ENCODE results near the gene NAV2.

The NAV2 gene

DNA sequence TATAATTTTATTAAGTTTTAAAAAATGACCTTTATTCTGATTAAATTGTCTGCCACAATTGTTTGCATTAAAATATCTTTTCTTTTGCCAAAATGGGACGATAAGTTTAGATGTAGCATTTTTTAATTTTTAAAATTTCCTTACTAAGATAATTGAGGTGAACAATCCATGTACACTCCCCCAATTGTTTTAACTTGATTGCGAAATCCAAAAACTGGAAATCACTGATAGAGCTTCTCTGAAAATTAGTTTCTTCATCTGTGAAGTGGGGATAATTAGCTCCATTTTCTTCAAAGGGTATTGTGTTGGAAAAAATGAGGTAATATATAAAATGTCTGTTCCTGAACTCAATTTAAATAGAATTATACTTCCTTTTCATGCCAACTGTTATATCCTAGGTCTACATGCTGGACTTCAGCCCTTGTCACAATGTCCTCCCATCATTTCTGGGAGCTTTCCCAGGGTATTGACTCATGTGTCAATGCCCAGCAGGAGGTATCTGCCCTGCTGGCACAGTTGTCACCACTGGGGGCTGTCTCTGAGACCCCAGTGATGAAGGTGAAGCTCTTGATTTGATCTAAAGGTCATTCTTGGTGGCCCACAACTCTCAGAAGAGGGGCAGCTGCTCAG lies 28.7 kb upstream of the NAV2 start:
- no peak for DNase-seq (ENCODE audit: low read depth, low spot score)

DNA sequence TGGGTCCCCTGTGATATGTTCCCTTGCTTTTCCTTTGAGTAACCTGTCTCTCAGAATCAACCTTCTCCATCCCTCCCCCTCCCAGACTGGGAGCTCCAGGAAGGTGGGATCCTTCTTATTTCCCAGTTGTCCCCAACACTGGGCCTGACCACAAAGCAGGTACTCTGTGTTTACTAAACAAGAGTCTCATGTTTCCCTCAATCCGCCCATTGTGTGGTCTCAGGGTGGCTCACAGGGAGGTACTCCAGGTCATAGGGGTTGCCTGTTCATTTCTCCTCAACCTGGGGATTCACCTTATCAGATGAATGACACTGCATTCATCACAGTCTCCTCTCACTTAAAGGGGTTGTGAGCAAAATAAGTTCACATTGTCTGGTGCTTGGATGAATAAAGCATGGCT lies 26.4 kb upstream of the NAV2 start:
- DNase-seq (ENCODE audit: low read depth, low spot score): no peak

DNA sequence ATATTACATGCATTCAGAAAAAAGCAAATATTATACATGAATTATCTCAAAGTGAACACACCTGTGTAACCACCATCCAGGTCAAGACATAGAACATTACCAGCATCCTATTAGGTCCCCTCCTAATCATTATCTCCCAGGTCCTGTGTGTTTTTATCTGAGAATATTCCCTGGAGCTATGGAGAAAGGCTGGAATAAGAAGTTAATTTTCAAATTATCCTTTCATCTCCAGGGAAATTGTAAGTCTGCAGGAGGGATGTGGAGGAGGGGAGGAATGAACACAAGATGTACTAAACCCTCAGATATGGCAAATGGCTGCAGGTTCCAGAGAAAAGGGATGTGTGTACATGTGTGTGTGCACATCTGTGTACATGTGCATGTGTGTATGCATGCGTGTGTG lies 25.2 kb upstream of the NAV2 start:
- DNase-seq (ENCODE audit: low read depth, low spot score): no peak

DNA sequence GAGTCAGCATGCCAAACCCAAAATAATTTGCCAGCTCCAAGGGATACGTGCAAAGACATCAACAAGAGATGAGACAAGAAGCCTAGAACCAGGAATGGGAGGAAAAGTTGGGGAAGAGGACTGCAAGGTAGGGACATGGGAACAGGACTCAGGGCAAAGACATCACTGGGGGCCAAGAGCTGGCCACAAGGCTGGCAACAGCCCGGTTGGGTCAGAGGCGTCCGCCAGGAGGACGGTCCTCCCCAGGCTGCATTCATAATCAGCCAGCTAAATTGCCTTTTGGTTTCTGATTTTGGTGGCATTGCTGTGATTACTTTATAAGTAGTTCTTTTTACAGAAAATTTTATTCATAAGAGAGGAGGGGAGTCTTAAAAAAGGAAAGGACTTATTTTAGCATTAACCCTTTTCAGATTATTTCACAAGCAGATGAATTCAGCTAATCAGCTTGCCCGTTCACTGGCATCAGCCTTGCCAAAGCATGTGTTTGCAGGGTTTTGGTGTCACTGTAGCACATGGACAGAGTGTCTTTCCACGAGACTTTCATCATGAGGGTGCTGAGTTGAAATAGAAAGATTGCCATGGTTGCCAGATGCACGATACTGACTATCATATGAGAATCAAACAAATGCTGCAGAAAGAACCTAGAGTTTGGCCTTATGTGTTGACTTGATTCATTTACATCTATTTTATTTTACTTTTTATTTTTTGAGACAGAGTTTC lies 23.2 kb upstream of the NAV2 start:
- no peak for DNase-seq (ENCODE audit: low read depth, low spot score)

DNA sequence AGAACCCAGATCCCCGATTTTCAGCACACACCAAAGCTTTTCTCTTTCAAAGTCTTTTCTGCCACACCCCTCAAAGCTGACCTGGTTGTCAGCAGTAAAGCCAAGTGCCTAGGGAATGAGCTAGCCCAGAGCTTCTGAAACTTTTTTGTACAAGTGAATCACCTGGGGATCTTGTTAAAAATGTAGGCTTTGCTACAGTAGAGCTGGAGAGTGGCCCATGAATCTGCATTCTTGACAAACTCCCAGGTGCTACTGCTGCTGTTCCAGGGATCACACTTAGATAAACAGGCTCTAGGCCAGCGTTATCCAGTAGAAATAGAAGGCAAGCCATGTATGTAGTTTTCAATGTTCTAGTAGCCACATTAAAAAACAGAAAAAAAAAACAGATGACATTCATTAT lies 21.8 kb upstream of the NAV2 start:
- DNase-seq (ENCODE audit: low read depth, low spot score): no peak

DNA sequence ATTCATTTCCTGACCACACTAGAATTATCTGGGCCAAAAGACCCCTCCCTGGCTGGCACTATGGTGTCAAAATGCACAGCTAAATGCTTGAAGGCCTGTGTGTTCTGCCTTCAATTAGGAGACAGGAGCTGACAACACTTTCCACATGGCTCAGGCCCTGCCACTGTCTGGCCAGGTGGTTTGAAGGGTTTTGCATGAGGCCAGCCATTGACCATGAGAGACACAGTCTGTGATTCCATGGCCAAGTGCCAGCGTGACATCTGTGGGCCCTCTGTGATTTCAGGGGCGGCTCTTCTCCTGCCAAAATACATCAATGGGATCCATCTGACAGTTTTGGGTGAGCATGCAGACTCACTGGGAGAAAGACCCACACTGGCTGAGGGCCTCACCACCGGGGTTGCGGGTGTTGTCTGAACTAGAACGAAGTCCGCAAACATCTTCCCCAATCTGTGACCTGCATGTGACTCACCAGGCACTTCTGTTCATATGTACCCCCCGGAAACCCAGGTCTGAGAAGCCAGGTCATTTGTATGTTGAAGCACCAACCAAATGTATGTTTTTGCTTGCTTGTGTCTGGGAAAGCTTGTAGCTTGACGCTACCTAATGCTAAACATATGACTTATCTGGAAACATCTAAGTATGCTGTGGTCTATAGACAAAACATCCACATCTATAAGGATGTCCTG lies 20.7 kb upstream of the NAV2 start:
- DNase-seq (ENCODE audit: low read depth, low spot score): no peak

DNA sequence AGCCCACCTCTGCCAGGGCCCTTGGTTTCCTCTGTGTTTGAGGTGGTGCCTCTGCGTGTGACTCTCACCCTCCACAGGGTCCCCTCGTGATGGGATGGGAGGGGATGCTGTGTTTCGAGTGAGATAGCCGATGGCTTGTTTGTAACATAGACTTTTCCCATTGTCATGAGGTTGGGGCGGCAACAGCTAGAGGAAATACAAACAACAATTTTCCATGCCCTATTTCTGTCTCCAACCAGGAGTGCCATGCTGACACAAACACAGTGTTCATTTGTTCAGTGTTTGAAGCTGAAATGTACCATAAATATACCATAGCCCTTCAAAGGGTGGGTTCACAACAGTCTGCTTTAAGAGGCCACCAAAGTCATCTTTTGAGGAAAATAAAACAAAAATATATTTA lies 19.5 kb upstream of the NAV2 start:
- DNase-seq (ENCODE audit: low read depth, low spot score): no peak

DNA sequence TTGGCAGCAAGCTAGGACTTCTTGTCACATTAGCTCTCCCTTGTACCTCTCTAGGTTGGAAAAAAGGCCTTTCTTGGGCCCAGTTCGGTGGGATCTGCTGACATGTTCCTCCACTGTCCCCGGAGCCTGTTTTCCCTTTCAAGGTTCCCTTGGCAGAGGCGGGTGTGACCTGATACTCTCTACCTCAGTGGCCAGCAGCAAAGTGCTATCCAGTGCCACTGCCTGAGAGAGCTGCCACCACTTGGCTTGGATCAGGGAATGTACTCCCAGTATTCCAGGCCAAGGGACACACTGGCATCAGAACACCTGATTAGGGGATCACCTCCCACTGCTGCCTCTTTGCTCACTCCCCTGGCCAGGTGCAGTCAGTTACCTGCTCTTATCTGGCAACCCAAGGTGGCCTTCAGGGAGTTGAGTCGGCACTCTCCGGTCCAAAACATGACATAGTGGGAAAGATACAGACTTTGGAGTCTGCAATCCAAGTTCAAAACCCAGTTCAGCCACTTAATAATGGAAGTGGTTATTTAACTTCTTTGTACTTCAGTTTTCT lies 17.8 kb upstream of the NAV2 start:
- DNase-seq (ENCODE audit: low read depth, low spot score): no peak

DNA sequence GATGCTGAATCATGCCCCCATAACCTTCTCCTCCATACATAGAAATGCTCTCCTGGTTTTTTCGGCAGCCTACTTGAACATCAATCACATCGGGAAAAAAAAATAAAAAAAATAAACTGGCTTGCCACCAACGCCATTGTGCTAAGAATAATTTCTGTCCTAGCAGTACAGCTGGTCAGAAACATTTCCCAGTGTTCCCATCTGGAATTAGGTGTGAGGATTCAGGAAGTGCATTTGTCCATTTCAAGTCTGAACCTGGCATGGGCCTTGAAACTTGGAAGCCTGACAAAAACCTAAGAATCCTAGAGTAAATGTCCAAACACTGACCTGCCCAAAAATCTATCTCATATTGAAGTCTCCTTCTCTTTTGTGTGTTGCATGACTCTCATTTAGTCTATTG lies 16.6 kb upstream of the NAV2 start:
- DNase-seq (ENCODE audit: low read depth, low spot score): no peak

DNA sequence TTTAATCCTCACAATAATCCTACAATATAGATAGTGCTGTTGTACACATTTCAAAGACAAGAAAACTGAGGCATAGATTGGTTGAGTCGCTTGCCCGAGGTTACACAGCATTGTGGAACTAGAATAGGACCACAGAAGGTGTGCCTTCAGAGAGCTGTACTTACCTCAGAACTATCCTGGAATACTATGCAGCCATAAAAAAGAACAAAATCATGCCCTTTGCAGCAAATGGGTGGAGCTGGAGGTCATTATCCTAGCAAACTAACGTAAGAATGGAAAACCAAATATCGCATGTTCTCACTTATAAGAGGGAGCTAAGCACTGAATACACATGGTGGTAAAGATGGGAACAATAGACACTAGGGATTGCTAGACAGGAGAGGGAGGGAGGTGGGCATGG lies 15.7 kb upstream of the NAV2 start:
- DNase-seq (ENCODE audit: low read depth, low spot score): no peak

DNA sequence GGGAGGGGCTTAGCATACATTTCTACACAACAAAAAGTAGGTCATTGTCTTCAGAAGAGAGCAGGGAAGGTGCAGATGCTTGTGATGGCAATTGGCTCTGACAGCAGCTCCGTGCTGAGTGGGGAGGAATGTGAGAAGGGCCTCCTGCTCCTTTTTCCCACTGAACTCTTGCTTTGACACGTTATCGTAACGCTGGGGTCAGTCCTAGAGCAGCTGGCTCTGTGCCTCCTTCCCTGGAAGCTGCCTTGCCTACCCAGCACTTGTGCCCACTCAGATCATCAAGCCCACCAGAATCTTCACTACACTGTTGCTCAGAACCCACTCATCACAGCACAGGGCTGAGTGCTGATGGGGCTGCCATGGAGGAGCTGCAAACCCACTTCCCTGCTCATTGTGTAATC lies 14.9 kb upstream of the NAV2 start:
- no peak for DNase-seq (ENCODE audit: low read depth, low spot score)

DNA sequence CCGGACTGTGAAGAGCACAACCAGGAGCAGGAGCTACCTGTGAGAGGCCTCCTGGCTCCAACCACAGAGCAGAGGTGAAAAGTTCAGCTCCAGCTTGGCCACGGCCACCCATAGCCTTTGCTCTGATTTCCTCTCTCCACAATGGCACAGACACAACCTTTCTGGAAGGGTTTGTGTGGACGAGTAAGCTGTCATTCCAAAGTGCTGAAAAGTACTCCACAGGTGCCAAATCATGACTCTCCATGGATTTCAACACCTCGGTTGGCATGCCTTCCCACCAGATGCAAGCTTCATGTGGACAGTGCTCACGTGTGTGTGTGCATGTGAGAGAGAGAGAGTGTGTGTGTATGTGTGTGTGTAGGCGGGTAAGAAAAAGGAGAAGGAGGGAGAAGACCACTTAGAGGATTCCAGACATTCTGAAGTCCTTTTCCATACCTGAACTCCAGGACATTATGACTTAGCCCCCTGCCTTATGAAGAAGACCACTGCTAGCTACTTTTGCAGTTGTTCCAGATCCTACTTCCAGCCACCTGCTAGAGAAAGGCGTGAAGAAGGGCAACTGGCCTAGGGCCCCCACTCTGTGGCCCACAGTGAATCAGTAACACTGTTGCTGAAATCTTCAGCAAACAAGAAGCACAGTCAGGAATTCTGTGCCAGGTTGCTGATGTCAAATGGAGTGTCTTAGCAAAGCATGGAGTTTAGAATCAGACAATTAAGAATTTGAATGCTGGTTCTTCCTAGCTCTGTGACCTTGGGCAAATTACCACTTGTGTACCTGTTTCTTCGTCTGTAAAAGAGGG lies 13.9 kb upstream of the NAV2 start:
- DNase-seq (ENCODE audit: low read depth, low spot score): no peak

DNA sequence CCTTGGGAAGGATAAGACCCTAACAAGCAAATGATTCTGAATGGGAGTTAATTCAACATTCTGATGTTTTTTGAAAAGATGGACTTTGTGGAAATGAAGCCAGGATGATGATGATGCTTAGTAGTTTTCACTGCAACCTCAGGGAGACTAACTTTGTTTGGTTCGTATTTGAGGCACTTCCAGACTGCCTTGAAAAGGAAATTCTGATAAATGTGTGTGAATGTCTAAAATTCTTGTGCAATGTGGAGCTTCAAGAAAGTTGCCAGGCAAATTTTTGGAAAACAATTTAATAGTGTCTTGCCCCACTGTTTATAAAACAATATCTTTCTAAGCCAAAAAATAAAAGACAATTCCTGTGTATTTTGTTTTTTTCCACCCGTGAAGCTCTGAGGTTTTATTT lies 11.2 kb upstream of the NAV2 start:
- no peak for DNase-seq (ENCODE audit: low read depth, low spot score)

DNA sequence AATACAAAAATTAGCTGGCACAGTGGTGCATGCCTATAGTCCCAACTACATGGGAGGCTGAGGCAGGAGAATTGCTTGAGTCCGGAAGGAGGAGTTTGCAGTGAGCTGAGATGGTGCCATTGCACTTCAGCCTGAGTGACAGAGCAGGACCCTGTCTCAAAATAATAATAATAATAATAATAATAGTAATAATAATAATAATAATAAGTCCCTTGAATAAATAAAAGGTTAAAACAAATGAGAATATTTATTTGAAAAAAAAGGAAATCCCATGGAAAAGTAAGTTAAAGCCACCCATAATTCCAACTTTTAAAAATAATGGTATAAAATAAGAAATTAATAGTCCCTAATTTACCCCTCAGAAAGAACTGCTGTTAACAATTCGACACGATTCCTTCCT lies 10.0 kb upstream of the NAV2 start:
- no peak for DNase-seq (ENCODE audit: low read depth, low spot score)

DNA sequence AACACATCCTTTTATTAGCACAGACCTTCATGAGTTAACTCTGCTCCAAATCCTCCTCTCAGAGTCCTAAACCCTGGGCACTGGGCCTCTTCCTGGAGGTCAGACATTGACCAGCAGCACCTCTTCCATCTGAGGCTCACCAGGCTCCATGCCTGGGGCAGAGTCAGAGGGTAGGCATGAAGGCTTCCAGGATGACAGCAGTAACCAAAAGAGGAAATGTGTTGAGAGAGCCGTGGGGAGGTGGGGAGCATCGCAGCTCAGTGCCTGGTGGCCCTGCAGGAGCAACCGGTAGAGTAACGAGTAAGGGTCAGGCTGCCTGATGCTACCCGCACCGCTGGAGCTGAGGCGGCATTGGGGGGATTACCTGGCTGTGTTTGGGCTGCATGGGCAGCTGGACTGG lies 9.4 kb upstream of the NAV2 start:
- no peak for DNase-seq (ENCODE audit: low read depth, low spot score)

DNA sequence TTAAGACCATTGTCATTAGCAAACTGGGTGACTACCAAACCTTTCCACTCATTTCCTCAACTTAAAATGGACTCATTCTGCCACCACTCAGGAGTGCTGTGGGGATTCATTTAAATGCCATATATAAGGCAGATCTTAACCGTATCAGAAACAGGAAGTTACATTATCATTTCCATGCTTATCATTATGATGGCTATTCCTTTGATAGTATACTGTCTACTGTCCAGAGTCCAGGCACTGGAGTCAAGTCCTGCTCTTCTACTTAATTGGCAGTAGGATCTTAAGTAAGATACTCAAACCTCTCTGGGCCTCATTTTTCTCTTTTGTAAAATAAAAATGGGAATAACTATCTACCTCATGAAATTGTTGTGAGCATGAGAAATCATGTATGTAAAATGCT lies 8.4 kb upstream of the NAV2 start:
- DNase-seq (ENCODE audit: low read depth, low spot score): no peak

DNA sequence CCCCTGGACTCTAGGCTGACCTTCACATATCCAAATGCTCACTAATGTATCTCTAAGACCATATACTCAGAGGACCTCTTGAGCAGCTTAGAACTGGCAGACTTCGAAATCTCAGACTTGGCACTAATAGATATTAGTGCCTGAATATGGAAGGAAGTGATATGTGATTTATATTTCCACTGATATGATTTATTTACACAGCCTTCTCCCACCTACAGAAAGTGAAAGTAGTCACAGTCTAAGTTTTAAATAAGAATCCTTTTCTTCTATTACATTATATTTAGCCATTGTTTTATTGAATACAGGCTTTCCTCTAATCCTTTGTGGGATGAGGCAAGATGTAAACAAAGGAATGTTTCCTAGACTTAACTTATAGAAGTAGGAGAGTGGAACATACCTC lies 6.7 kb upstream of the NAV2 start:
- no peak for DNase-seq (ENCODE audit: low read depth, low spot score)

DNA sequence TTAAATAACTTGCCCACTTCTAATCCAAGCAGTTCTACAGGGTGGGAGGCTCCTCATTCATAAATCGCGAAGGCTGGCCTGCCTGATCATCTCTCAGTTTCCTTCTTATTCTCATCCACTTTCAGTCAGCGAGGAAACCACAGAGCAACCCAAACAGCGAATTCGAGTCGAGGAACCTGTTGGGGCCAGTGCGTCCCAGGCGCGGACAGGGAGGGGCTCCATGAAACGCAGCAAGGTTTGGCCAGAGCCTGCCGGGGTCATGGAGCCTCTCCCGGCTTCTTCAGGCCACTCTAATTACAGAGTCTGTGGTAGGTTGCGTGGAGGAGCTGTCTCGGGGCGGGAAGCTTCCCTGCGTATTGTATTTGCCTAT lies 741 bp upstream of the NAV2 start:
- DNase-seq (ENCODE audit: low read depth, low spot score): no peak

DNA sequence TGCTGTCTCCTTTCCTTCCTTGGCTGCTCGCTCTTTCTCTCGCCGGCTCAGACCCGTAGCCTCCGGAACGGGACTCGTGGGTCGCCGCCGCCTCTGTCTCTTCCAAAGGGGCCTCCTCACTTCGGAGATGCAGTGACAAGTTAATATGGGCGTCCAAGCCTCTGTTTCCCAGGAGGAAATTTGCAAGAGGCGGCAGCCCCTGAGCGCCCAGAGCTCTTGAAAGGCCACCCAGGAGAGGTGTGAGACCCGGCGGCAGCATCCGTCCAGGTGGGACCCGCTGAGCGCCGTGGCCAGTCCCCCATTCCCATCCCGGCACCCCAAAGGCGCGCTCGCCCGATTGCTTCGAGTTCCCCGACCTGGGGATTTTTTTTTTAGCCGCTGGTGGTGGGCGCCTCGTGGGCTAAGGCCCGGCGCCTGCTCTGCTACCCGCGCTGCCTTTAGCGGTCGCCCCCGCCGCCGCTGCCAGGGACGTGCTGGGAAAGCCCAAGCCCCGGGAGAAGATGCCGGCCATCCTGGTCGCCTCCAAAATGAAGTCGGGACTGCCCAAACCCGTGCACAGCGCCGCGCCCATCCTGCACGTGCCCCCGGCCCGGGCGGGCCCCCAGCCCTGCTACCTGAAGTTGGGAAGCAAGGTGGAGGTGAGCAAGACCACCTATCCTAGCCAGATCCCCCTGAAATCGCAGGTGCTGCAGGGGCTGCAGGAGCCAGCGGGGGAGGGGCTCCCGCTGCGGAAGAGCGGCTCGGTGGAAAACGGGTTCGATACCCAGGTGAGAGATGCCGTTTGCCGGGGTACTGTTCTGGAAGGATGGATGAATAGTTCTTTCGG lies 772 bp downstream of the NAV2 start:
- no peak for DNase-seq (ENCODE audit: low read depth, low spot score)

DNA sequence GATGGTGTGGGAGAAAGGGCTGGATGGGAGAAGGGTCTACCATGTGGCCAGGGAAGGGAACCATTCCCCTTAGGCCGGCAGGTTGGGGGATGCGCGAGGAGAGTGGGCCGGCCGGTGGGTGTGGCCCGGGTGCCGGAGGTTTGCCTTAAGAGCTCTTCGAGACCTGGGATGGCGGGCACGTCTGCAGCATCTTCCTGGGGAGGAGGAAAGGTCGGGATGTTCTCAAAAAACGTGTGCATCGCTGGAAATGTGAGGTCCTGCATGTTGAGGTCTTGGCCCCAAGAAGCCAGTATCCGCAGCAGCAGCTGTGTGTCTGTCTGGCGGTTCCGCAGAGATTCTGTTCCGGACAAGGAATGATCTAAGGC lies 1.4 kb downstream of the NAV2 start:
- no peak for DNase-seq (ENCODE audit: low read depth, low spot score)

Measured in smooth muscle cell of the brain vasculature (primary cell).